Astrocyte (in vitro differentiated cells and primary cell): ENCODE measurements around the gene CMIP. TPM values are rescaled to one million over a fixed set of nuclear protein-coding genes. Genes with fewer than 3 reads are reported as not detected.

Experiments used
- DNase-seq: peaks from one replicate; pipeline ENCODE4 v3.0.0-alpha.2; 2010; ENCODE audit warnings: low read depth
- FAIRE-seq: peaks from 2 replicates; lab custom pipeline; 2011; peaks lifted over from hg19 to GRCh38; lab: Jason Lieb, UNC
- H2AFZ ChIP-seq: 2 replicates; pipeline ENCODE4 v1.6.0; 2012; ENCODE audit warnings: low read depth, low read length, inconsistent platforms
- H3K27ac ChIP-seq: 2 replicates; pipeline ENCODE4 v1.5.1; 2011; ENCODE audit warnings: low read depth, low read length, inconsistent platforms
- H3K27me3 ChIP-seq: 2 replicates; pipeline ENCODE4 v1.6.0; 2011; ENCODE audit warnings: low read length, inconsistent platforms; ENCODE audit not compliant: insufficient read depth
- H3K36me3 ChIP-seq: 2 replicates; pipeline ENCODE4 v1.5.1; 2011; ENCODE audit warnings: low read length, inconsistent platforms; ENCODE audit not compliant: insufficient read depth
- H3K4me1 ChIP-seq: 2 replicates; pipeline ENCODE4 v1.5.1; 2011; ENCODE audit warnings: low read length, inconsistent platforms; ENCODE audit not compliant: insufficient read depth
- H3K4me2 ChIP-seq: 2 replicates; pipeline ENCODE4 v1.6.0; 2012; ENCODE audit warnings: low read length, inconsistent platforms
- H3K4me3 ChIP-seq: 2 replicates; pipeline ENCODE4 v1.5.1; 2011; ENCODE audit warnings: low read depth, mild to moderate bottlenecking, low read length, inconsistent platforms; ENCODE audit not compliant: insufficient read depth
- H3K79me2 ChIP-seq: 2 replicates; pipeline ENCODE4 v1.6.0; 2012; ENCODE audit warnings: mild to moderate bottlenecking, low read length, inconsistent platforms; ENCODE audit not compliant: insufficient read depth
- H3K9ac ChIP-seq: 2 replicates; pipeline ENCODE4 v1.6.0; 2012; ENCODE audit warnings: mild to moderate bottlenecking, low read length, inconsistent platforms
- H3K9me3 ChIP-seq: 2 replicates; pipeline ENCODE4 v1.5.1; 2012; ENCODE audit warnings: low read depth, mild to moderate bottlenecking, low read length, inconsistent platforms; ENCODE audit not compliant: insufficient read depth
- H4K20me1 ChIP-seq: 2 replicates; pipeline ENCODE4 v1.6.0; 2012; ENCODE audit warnings: low read length, inconsistent platforms; ENCODE audit not compliant: insufficient read depth
- H3K27ac Mint-ChIP-seq: one replicate; pipeline ENCODE4 v1.8.0; 2021; ENCODE audit warnings: mild to moderate bottlenecking, mixed read lengths; ENCODE audit not compliant: unreplicated experiment
- H3K27me3 Mint-ChIP-seq: one replicate; pipeline ENCODE4 v1.8.0; 2021; ENCODE audit warnings: low read depth, mixed read lengths; ENCODE audit not compliant: unreplicated experiment
- H3K36me3 Mint-ChIP-seq: one replicate; pipeline ENCODE4 v1.8.0; 2021; ENCODE audit warnings: low read depth, mixed read lengths; ENCODE audit not compliant: unreplicated experiment
- H3K4me1 Mint-ChIP-seq: one replicate; pipeline ENCODE4 v1.8.0; 2021; ENCODE audit warnings: low read depth, mixed read lengths; ENCODE audit not compliant: unreplicated experiment
- H3K4me3 Mint-ChIP-seq: one replicate; pipeline ENCODE4 v1.8.0; 2021; ENCODE audit warnings: mild to moderate bottlenecking, moderate library complexity, mixed read lengths; ENCODE audit not compliant: unreplicated experiment
- H3K9me3 Mint-ChIP-seq: one replicate; pipeline ENCODE4 v1.8.0; 2021; ENCODE audit warnings: mild to moderate bottlenecking, mixed read lengths; ENCODE audit not compliant: unreplicated experiment
- CTCF ChIP-seq: IDR thresholded peaks from 2 replicates; pipeline ENCODE4 v1.5.1; 2011; ENCODE audit warnings: low read depth, mild to moderate bottlenecking, inconsistent platforms, low read length, moderate library complexity; ENCODE audit not compliant: insufficient read depth
- EZH2 ChIP-seq: IDR thresholded peaks from 2 replicates; pipeline ENCODE4 v1.6.1; 2012; ENCODE audit warnings: mild to moderate bottlenecking, low read length, inconsistent platforms; ENCODE audit not compliant: insufficient read depth
- total RNA-seq: library from RNA; stranded (reverse); gene quantifications from 2 replicates; pipeline ENCODE4 v1.2.1, GENCODE V29; 2021

CMIP gene
- total RNA-seq, 1 donor from 2014 or later, result 71.5 TPM

- Histone ChIP-seq H4K20me1 (peaks cover 60% of the 10 kb centered on the region), H3K9ac (peak overlapping the region; percentile 75), H3K9me3 (no peaks in the 10 kb centered on the region), H3K27me3 (no peaks in the 10 kb centered on the region), H3K36me3 (no peaks in the 10 kb centered on the region), H3K27ac (peak overlapping the region; percentile 54), H3K79me2 (peaks cover 9% of the 10 kb centered on the region), H3K4me1 (peaks cover 12% of the 10 kb centered on the region), H2AFZ (no peak overlapping the region), H3K4me2 (peak overlapping the region; percentile 48), H3K4me3 (no peak overlapping the region)
- Mint-ChIP-seq H3K4me1 (peaks cover 1% of the 10 kb centered on the region), H3K4me3 (no peak overlapping the region), H3K9me3 (no peaks in the 10 kb centered on the region), H3K27me3 (no peaks in the 10 kb centered on the region), H3K36me3 (peaks cover 7% of the 10 kb centered on the region), H3K27ac (no peak overlapping the region)
- FAIRE-seq, result no peak
- peak; percentile 63 for DNase-seq
- TF ChIP-seq EZH2 (no peak), CTCF (no peak)
These were observed 181.6 kb downstream of the CMIP start for GRCh38 chr16:81626181-81626674.

GRCh38 chr16:81627024-81627423 lies 182.4 kb downstream of the CMIP start:
- peak; percentile 76 for DNase-seq
- Histone ChIP-seq H3K27me3 (no peaks in the 10 kb centered on the region), H3K27ac (peak overlapping the region; percentile 54), H3K9me3 (no peaks in the 10 kb centered on the region), H3K4me1 (peaks cover 12% of the 10 kb centered on the region), H4K20me1 (peaks cover 64% of the 10 kb centered on the region), H2AFZ (no peak overlapping the region), H3K36me3 (no peaks in the 10 kb centered on the region), H3K9ac (peak overlapping the region; percentile 75), H3K4me3 (no peak overlapping the region), H3K79me2 (peaks cover 9% of the 10 kb centered on the region), H3K4me2 (no peak overlapping the region)
- Mint-ChIP-seq H3K36me3 (peaks cover 6% of the 10 kb centered on the region), H3K27ac (no peak overlapping the region), H3K4me3 (no peak overlapping the region), H3K9me3 (no peaks in the 10 kb centered on the region), H3K27me3 (no peaks in the 10 kb centered on the region), H3K4me1 (no peaks in the 10 kb centered on the region)
- TF ChIP-seq EZH2 (no peak), CTCF (no peak)
- no peak for FAIRE-seq

GRCh38 chr16:81627729-81628244 lies 183.2 kb downstream of the CMIP start:
- H3K4me2 ChIP-seq, result no peak overlapping the region
- peaks cover 18% of the 10 kb centered on the region for H3K4me1 ChIP-seq
- H4K20me1 ChIP-seq, result peaks cover 71% of the 10 kb centered on the region
- H3K4me1 Mint-ChIP-seq, result peaks cover 3% of the 10 kb centered on the region
- no peaks in the 10 kb centered on the region for H3K27me3 ChIP-seq
- no peak overlapping the region for H3K4me3 Mint-ChIP-seq
- no peaks in the 10 kb centered on the region for H3K9me3 Mint-ChIP-seq
- TF ChIP-seq CTCF (no peak), EZH2 (no peak)
- no peak overlapping the region for H3K4me3 ChIP-seq
- H3K9me3 ChIP-seq, result no peaks in the 10 kb centered on the region
- H3K27me3 Mint-ChIP-seq, result no peaks in the 10 kb centered on the region
- H3K9ac ChIP-seq, result no peak overlapping the region
- peaks cover 5% of the 10 kb centered on the region for H3K36me3 Mint-ChIP-seq
- no peak overlapping the region for H3K27ac ChIP-seq
- no peaks in the 10 kb centered on the region for H3K36me3 ChIP-seq
- H3K79me2 ChIP-seq, result peaks cover 9% of the 10 kb centered on the region
- H3K27ac Mint-ChIP-seq, result no peak overlapping the region
- no peak for FAIRE-seq
- no peak for DNase-seq
- H2AFZ ChIP-seq, result no peak overlapping the region
